NCI-H128 (cell line): ENCODE measurements around the gene NUP214.
"Not testable (repeated sequence)": the region's sequence is repeated elsewhere in the genome, so short reads cannot be mapped to it uniquely, and the experiment has no call there.

Experiments
- DNase-seq: peaks from one replicate; lab custom pipeline; 2025; ENCODE audit not compliant: unreplicated experiment; lab: John Stamatoyannopoulos, UW

NUP214 gene

DNA sequence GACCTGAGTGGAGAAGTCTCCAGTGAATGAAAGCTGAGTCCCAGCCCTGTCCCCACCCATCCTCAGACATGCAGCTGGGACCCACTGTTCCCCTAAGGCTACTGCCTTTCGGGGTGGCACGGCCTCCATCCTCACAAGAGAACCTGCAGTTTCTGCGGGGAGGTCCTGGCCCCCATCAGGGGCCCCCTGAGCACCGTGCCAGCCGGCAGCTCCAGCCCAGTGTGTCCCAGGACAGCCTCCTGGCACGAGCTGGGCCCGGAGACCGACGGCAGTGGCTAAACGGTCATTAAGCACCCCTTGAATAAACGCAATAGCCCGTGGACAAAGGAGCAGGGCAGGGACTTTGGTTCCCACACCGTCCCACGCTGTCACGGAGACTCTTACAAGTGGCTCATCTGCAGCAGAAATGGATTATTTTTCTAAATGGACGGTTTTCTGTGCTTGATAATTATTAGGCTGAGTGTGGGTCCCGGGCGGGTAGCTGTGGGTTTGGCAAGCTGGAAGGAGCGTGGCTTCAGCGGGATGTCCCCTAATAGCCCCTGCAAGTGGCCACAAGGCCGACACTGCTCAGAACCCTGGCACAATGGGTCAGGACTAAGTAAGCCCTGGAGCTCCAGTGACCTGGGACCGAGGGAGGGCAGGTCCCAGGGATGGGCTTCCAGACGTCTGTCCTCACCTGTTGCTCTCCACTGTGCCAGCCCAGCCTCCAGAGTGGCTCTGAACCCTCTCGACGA lies 133.5 kb downstream of the NUP214 start:
- no peak for DNase-seq

DNA sequence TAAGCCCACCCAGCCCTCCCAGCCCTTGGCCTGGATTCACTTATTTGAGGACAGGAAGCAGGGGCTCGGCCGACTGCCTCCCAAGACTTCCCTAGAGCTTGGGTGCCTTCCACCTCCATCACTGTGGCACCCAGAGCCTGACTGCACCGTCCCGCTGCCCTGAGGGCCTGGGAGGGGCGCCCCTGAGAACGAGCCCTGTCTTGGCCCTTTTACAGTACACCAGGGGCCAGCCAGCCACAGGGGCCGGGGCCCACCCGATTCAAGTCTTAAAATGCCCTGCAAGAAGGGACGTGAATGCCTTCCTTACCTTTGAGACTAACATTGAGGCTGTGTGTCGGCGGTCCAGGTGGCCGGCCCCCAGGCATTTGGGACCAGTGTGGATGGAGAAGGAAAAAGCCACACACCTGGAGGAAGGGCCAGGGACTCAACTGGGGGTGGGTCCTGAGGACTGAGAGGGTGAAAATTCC lies 134.1 kb downstream of the NUP214 start:
- DNase-seq: no peak

DNA sequence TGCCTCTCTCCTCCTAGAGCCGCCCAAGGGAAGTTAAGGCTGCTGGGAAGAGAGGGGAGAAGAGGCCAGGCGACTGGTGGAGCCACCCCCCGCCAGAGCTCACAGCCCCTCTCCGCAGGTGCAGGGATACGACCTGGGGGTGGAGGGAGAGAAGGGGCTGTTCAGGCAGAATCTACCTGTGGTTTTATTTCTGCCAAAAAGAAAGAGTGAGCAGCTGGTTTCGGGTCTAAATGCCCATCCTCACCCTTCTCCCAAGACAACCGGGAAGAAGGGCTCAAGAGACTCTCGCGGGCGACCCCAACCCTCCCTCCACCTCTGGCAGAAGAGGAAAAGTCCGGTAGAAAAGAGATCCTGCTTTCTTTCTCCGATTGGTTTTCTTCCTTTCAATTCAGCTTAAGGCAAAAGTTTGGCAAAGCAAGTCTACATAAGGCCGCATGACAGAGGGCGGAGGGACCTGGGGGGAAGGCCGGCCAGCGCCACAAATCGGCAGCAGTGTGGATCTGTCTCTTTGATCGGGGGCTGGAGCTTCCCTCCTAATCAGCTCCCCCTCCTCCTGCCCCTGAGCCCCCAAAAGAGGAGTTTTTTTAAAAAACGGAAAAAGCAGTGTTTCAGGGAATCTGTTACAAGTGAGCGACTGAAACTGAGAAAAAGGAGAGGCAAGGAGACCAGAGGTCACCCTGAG lies 134.7 kb downstream of the NUP214 start:
- DNase-seq: no peak

DNA sequence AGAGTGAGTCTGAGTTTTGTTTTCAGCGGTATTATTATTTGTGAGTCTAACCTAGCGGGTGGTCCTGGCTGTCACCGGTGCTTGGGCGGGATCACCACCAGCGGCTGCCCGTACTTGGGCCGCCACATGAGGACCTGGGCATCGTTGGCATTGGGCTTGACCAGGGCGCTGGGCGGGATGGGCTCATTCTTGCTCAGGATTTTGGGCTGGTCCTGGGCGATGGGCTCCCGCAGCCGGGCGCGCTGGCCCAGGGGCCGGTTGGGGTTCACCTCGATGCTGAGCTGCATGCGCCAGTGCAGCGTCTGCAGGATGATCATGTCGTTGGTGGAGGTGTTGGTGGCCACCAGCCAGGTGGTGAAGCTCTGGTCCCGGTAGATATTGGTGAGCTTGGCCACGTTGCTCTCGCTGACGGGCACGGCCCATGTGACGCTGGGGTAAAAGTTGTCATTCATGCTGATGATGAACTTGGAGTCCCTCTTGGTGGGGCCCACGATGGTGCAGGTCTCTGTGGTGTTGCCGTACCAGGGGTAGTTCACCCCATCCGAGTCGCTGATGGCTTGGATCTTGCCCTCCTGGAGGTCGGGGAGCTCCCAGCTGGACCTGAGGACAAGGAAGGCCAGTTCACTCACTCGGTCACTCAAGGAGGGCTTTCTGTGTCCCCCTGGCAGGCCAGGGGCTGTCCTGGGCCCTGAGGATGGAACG lies 135.5 kb downstream of the NUP214 start:
- no peak for DNase-seq

DNA sequence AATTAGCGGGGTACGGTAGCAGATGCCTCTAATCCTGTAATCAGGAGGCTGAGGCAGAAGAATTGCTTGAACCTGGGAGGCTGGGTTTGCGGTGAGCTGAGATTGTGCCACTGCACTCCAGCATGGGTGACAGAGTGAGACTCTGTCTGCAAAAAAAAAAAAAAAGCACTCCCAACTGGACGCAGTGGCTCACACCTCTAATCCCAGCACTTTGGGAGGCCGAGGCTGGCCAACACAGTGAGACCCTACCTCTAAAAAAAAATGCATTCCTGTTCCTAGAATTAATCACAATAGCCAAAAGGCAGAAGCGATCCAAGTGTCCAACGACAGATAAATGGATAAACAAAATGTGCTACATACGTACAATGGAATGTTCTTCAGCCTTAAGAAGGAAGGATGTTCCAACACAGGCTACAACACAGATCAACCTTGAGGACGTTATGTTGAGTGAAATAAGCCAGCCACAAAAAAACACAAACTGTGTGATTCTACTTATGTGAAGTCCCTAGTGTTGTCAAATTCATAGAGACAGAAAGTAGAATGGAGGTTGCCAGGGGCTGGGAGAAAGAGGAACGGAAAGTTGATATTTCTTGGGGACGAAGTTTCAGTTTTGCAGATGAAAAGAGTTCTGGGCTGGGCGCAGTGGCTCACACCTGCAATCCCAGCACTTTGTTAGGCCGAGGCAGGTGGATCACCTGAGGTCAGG lies 137.1 kb downstream of the NUP214 start:
- no peak for DNase-seq

DNA sequence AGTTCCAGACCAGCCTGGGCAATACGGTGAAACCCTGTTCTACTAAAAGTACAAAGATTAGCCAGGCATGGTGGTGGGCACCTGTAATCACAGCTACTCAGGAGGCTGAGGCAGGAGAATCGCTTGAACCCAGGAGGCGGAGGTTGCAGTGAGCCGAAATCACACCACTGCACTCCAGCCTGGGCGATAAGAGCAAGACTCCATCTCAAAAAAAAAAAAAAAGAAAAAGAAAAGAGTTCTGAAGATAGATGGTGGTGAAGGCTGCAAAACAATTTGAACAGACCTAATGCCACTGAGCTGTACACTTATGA lies 137.6 kb downstream of the NUP214 start:
- not testable (repeated sequence) for DNase-seq

DNA sequence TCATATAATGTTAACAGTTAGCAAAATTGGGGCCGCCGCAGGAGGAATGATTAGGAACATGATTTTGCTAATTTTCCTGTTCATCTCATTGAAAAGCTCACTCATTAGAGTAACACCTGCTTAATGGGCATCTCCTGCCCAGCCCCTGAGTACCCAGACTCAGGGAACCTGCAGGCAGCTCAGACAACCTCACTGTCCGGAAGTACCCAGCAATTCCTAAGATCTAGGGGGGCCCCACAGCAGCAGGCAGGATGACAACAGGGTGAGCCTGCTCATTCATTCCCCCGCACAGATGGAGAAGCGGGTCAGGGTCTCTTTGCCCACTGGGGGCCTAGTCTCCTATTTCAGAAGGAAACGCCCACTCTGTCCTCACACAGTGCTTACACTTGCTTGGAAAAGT lies 138.3 kb downstream of the NUP214 start:
- DNase-seq: no peak

DNA sequence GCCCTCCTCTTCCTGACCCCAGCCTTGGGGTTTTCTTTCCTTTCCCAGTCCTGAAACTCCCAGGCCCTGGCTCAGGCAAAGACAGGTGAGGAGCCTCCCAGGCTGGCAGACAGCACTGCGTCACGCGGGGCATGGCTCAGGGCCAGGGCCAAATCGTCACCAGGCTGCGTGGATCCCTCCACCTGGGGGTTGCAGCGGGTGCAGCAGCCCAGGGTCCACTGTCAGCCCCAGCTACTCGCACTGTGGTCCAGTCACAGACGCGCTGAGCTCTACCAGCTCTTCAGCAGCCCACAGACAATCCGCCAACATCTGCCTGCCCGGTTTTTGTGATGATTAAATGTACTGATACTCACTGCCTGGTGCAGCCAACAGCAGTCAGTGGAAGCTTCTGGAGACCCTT lies 138.8 kb downstream of the NUP214 start:
- no peak for DNase-seq

DNA sequence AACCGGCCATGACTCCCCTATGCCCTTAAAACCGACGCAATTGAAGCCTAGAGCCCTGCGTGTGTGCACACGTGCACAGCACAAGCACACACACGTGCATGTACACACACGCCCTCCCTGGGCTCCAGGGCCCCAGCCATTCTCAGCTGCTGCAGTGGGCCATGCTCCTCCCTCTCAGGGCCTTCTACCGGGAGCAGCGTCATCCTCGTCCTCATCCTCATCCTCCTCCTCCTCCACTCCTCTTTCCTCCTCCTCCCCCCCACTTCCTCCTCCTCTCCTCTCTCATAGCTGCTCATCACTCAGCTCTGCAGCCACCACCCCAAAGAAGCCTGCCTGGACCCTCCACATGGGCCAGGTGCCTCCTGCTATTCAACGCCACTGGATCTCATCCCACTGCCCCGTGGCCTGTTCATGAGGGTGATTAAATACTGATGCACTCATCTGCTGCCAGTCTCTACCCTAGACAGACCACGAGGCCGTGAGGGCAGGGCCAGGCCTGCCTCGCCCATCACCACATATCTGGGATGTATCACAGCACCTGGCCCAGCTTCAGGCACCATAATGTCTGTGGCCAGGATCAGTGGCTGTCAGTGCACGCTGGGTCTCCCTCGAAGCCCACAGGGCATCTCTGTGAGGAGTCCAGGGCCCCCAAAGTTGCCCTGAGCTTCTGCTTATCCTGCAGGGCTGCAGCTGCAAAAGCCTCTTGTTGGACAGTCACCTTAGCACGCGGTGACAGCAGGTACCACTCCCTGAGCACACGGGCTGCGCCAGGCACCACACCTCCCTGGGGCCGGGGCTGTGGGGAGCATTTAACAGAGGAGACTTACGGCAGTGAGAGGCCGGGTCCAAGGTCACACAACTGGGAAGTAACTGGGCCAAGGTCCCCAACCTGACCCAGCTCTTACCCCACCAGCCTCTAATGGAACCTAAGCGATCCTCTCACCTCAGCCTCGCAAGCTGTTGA lies 141.2 kb downstream of the NUP214 start:
- DNase-seq: no peak

DNA sequence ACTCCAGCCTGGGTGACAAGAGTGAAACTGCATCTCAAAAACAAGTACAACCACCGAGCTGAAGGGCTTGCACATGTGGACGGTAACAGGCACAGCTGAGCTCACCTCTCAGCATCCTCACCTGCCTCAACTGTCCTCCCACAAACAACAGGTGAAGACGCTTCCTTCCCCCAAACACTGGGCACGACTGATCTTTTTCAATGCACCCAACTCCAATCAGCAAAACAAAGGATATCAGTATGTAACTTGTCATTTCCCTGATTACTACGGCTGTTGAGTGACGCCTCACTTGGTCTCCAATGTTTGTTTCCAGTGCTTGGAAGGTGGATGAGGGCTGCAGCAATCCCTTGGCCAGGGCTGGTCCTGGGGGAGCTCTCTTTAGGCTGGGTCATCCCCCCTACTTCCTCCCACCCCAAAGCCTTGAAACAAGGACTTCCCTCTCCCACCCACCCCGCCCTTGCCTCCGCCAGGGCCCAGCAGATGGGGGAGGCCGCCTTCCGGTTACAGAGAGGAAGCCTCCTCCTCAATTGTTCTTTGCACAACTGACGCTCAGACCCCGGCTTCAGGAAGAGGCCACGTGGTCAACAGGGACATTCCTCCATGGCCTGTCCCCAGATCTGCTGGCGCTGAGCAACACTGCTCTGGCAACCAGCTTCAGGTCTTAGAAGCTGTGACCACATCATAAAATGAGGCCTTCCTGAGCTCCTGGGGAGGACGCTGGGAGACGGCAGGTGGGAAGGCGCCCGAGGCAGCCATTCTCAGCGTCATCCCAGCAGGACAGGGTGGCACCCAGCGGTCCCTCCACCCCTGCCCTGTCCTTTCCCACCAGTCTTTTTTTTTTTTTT lies 145.0 kb downstream of the NUP214 start:
- DNase-seq: no peak

DNA sequence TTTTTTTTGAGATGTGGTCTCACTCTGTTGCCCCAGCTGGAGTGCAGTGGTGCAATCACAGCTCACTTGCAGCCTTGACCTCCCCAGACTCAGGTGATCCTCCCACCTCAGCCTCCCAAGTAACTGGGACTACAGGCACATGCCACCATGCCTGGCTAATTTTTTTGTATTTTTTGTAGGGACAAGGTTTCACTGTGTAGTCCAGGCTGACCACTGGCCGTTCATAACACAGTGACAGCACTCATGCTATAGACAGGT lies 145.6 kb downstream of the NUP214 start:
- not testable (repeated sequence) for DNase-seq

DNA sequence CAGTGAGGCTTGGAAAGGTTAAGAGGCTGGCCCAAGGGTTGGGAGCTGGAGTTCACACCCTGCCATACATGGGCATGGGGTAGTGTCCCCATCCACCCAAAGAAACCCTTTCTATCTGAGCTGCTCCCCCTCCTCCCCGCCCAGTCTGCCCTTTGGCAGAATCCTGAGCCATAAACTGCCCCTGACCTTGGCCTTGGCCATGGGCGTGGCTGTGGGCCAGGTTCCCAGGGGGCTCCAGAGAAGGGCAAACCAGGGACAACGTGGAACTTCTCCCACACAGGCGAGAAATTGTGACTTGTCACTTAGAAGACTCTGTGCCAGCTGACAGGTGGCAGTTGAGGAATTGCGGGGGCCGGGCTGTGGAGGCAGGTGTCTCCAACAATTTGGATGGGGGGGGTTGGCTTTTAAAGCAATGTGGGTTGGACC lies 146.1 kb downstream of the NUP214 start:
- DNase-seq: no peak

DNA sequence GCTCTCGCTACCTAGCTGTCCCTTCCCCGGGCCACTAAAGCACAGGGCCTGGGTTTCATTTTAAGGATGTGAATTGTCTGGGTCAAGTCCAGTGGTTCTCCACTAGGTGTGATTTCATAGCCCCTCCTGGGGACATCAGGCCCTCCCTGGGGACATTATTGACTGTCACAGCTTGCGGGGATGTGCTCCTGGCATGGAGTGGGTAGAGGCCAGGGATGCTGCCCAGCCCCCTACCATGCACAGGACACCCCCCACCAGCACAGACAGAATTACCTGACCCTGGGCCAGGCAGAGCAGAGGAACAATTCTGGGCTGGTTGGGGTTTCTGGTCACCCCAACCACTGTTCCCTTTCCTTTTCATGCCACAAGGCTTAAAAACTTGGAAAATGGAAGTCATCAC lies 146.8 kb downstream of the NUP214 start:
- DNase-seq: no peak

DNA sequence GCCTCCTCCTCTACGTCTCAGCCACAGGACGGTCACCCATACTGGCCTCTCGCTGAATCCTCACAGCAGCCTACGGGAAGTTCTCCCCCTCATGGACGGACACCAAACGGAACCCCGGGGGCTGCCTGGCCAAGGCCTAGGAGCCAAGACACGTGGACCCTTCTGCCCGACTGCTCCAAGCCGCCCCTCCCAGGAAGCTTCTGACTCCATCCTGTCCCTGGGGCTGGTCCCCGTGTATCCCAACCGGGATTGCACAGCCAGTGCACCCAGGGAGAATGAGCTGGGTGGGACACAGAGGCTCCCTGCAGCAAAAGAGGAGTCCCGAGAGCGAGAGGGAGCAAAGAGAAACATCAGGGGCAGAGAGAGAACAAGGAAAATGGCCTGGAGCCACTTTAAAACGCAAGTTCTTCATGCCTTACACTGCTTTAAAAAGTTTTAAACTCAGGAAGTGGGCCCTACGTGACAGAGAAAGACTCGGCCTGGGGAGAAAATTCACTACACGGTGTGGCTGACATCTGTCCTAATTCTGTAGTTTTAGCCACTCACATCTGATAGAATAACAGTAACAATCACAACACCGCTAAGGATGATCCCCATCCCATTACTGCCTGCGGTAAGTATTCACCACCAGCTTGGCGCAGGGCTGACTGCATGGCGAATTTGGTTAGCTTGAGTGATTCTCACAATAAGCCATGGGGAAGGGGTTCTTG lies 147.9 kb downstream of the NUP214 start:
- no peak for DNase-seq

DNA sequence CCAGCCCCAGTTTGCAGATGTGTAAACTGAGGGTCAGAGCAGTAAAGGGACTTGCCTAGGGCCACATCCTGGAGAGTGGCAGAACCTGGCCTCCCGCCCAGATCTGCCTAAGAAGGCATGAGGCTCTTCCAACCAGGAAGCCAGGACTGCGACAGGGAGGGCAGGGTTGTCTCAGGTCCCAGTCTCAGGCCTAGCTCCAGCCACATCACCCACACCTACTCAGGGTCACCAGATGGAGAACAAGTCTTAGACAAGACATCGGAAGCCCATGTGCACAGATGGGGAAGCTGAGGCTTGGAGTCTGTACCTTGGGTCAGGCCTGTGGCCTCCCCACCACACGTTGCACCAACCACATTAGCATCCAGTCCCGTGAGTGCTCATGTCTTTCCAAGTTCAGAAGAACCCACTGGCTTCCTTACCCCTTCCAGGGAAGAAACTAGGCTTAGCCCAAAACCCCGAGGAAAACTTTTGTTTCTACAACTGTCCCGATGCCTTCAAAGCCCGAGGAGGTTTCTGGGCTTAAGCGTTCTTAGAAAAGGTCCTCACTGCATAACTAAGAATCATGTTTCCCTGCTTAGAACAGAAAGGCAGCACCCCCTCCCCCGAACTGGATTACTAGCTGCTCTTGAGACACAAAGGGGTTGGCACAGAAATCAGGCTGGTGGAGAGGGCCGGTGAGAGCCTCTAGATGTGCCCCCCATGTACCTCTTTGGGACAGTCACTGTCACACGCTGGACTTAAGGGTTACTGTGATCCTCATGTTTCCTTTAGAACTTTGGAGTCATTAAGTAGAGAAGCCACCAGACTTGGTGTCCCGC lies 148.7 kb downstream of the NUP214 start:
- no peak for DNase-seq

DNA sequence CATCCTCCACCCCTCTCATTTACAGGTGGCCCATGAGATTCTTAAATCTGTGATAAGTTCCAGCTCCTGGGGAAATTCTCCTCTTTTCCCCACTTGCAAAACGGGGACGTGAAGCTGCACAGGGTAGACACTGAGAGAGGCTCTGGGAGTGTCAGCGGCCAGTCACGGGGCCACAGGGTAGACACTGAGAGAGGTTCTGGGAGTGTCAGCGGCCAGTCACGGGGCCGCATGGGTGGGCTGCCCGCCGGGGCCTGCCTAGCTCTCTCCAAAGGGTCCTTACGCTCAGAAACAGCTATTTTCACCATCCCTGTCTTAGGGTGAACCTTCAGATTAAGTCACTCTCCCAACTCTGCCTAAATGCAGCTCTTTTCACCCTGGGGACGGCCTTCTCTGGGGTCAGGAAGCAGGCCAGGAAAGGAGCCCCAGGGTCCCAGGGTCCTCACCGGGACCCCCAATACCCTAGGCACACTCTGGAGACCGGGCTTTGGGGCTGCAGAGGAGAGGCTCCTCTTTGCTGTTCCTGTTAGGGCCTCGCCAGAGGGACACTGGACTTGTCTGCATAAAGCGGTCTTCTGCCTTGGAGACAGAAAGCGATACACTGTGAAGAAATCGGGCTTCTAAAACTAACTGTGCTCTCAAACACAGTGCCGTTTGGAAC lies 149.4 kb downstream of the NUP214 start:
- DNase-seq: no peak

DNA sequence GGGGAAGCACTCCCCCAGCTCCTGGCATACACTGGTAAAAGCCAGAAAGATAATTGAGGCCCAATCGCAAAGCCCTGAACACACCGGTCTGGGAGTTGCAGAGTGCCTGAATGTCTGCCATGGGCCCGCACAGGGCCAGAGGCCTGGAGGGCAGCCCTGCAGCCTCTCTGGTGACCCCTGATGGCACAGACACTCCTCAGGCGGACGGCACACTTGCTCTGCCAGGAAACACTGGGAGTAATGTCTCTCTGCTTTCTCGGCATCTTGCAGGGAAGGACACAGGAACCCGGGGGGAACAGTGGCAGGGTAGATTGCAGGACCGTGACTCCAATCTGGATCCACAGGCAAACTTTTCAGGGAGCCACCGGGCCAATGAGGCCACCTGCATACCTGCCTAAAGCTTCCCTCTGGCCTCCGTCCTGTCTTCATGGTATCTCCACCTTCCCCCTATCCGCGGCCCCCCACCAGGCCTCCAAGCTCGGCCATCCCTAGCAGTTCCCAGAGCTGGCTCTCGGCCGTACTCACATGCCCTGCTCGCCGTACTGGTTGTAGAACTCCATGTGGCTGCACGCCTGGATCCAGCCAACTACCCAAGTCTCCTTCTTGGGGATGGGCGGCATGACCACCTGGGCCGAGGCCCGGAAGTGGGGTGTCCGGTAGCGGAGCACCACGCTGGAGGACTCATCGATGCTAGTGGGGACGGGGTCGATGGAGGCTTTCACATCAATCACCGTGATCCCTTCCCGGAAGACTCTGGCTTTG lies 150.1 kb downstream of the NUP214 start:
- DNase-seq: no peak
